GM19397 (cell line): ENCODE results near the gene CEP250.
"Not testable (repeated sequence)": the region's sequence is repeated elsewhere in the genome, so short reads cannot be mapped to it uniquely, and the experiment has no call there.

Source experiments
- ATAC-seq: cut with Tn5 transposase; IDR thresholded peaks from one replicate; pipeline ENCODE4 v1.9.1; 2021; ENCODE audit warnings: mild to moderate bottlenecking, moderate library complexity; ENCODE audit not compliant: unreplicated experiment

The CEP250 gene

GRCh38 chr20:35515949-35516645, 60.7 kb downstream of the CEP250 start:
- no peak for ATAC-seq

GRCh38 chr20:35517125-35517524, 61.7 kb downstream of the CEP250 start:
- no peak for ATAC-seq

- ATAC-seq: not testable (repeated sequence)
Measured at GRCh38 chr20:35517767-35518166, 62.4 kb downstream of the CEP250 start.

GRCh38 chr20:35518955-35519354, 63.6 kb downstream of the CEP250 start:
- no peak for ATAC-seq

- no peak for ATAC-seq
Measured at GRCh38 chr20:35523298-35523888, 68.0 kb downstream of the CEP250 start.

GRCh38 chr20:35525639-35526038, 70.2 kb downstream of the CEP250 start:
- ATAC-seq: no peak

- no peak for ATAC-seq
Measured at GRCh38 chr20:35527122-35527769, 71.8 kb downstream of the CEP250 start.

- no peak for ATAC-seq
Measured at GRCh38 chr20:35529552-35529951, 74.2 kb downstream of the CEP250 start, which contains the start of gene C20orf173. Gene C20orf173, minus strand, starts transcription at chr20:35529652. Its CDS starts 279 bp downstream, at chr20:35529373.

GRCh38 chr20:35539756-35540212, 84.4 kb downstream of the CEP250 start:
- peak; percentile 44 for ATAC-seq

- no peak for ATAC-seq
Measured at GRCh38 chr20:35541118-35541782, 85.9 kb downstream of the CEP250 start.

- ATAC-seq: peak; percentile 95
Measured at GRCh38 chr20:35541783-35542662, 86.6 kb downstream of the CEP250 start, which contains the start of gene ERGIC3. Gene ERGIC3, plus strand, starts transcription at chr20:35542078. Its CDS starts 20 bp downstream, at chr20:35542098.

GRCh38 chr20:35542990-35543389, 87.6 kb downstream of the CEP250 start:
- ATAC-seq: no peak

- ATAC-seq: no peak
Measured at GRCh38 chr20:35544436-35544835, 89.0 kb downstream of the CEP250 start.

GRCh38 chr20:35544941-35545340, 89.5 kb downstream of the CEP250 start:
- ATAC-seq: not testable (repeated sequence)

- ATAC-seq: no peak
Measured at GRCh38 chr20:35546127-35546526, 90.7 kb downstream of the CEP250 start.

GRCh38 chr20:35547329-35547728, 91.9 kb downstream of the CEP250 start:
- ATAC-seq: no peak

- no peak for ATAC-seq
Measured at GRCh38 chr20:35551503-35551902, 96.1 kb downstream of the CEP250 start.

GRCh38 chr20:35552914-35553313, 97.5 kb downstream of the CEP250 start:
- no peak for ATAC-seq

- ATAC-seq: not testable (repeated sequence)
Measured at GRCh38 chr20:35555461-35555860, 100.1 kb downstream of the CEP250 start.

GRCh38 chr20:35555951-35556645, 100.7 kb downstream of the CEP250 start:
- no peak for ATAC-seq
